Left renal cortex interstitium (tissue), 4 donors: Measurements from ENCODE around the gene UBD. TPM values are rescaled to one million over a fixed set of nuclear protein-coding genes. Genes with fewer than 3 reads are reported as not detected.

ENCODE experiments used
- polyA plus RNA-seq, 4 donors: library from polyadenylated mRNA; unstranded; fragments of 120-200 nt; gene quantifications; one replicate each; pipeline ENCODE4 v1.2.1, GENCODE V29; 2013; ENCODE audit not compliant: insufficient read length in 4 of 4

Gene UBD
- polyA plus RNA-seq, 4 donors, result 0.62 to 1.4 (median 1.0) TPM

Other genes starting within 250 kb of the UBD start
- gene OR5V1, start 190.9 kb downstream of the UBD start, polyA plus RNA-seq, result not detected
- not detected for gene OR12D3, start 184.4 kb downstream of the UBD start, polyA plus RNA-seq
- not detected for gene OR12D2, start 164.1 kb downstream of the UBD start, polyA plus RNA-seq
- gene OR12D1, start 144.8 kb downstream of the UBD start, polyA plus RNA-seq, result not detected
- gene OR10C1, start 120.4 kb downstream of the UBD start, polyA plus RNA-seq, result not detected
- not detected for gene OR11A1, start 102.7 kb downstream of the UBD start, polyA plus RNA-seq
- not detected for gene OR2H1, start 102.6 kb downstream of the UBD start, polyA plus RNA-seq
- gene MAS1L, start 71.8 kb downstream of the UBD start, polyA plus RNA-seq, result not detected
- under 1 TPM in 2 of 4 donors, not detected in 2; 0.22 to 0.25 TPM for gene OR2H2, start 25.4 kb upstream of the UBD start, polyA plus RNA-seq
- gene GABBR1, start 73.5 kb upstream of the UBD start, polyA plus RNA-seq, result 100 to 1,000 TPM in 2 of 4 donors, 10 to 100 TPM in 2; 33.2 to 114 (median 74.1) TPM
- gene MOG, start 97.4 kb upstream of the UBD start, polyA plus RNA-seq, result under 1 TPM in 2 of 4 donors, not detected in 2; 0.22 to 0.49 TPM
- gene ZFP57, start 121.4 kb upstream of the UBD start, polyA plus RNA-seq, result under 1 TPM in 3 of 4 donors, not detected in 1; 0.16 to 0.24 (median 0.21) TPM
- gene HLA-F, start 163.7 kb upstream of the UBD start, polyA plus RNA-seq, result 1 to 10 TPM; 2.6 to 5.7 (median 5.1) TPM